GM23248 (cell line): ENCODE results near the gene ZDHHC14. TPM values are rescaled to one million over a fixed set of nuclear protein-coding genes. Genes with fewer than 3 reads are reported as not detected.

Experiments
- DNase-seq: peaks from one replicate; pipeline ENCODE4 v3.0.0-alpha.2; 2015
- H2AFZ ChIP-seq: fragments of 200-600 bp; sonication (generic); 2 replicates; pipeline ENCODE4 v1.6.1; 2016; ENCODE audit warnings: antibody characterized with exemption
- H3F3A ChIP-seq: fragments of 200-600 bp; sonication (generic); 2 replicates; pipeline ENCODE4 v1.6.1; 2016; ENCODE audit warnings: mild to moderate bottlenecking, antibody characterized with exemption, mixed run types; ENCODE audit not compliant: insufficient read depth
- H3K27ac ChIP-seq: fragments of 200-600 bp; sonication (generic); 2 replicates; pipeline ENCODE4 v1.5.1; 2016; ENCODE audit warnings: mild to moderate bottlenecking
- H3K27me3 ChIP-seq: fragments of 200-600 bp; sonication (generic); replicated peaks from 2 replicates; pipeline ENCODE4 v1.6.1; 2016; ENCODE audit warnings: mild to moderate bottlenecking; ENCODE audit not compliant: insufficient read depth
- H3K36me3 ChIP-seq: fragments of 200-600 bp; sonication (generic); 2 replicates; pipeline ENCODE4 v1.6.1; 2016; ENCODE audit warnings: low read depth, mild to moderate bottlenecking
- H3K4me1 ChIP-seq: fragments of 200-600 bp; sonication (generic); 2 replicates; pipeline ENCODE4 v1.6.1; 2016; ENCODE audit warnings: mild to moderate bottlenecking; ENCODE audit not compliant: insufficient read depth
- H3K4me2 ChIP-seq: fragments of 200-600 bp; sonication (generic); one replicate; pipeline ENCODE4 v1.6.1; 2016; ENCODE audit warnings: mild to moderate bottlenecking; ENCODE audit not compliant: unreplicated experiment
- H3K4me3 ChIP-seq: fragments of 200-600 bp; sonication (generic); 2 replicates; pipeline ENCODE4 v1.5.1; 2016; ENCODE audit warnings: mild to moderate bottlenecking
- H3K79me2 ChIP-seq: fragments of 200-600 bp; sonication (generic); 2 replicates; pipeline ENCODE4 v1.6.1; 2016; ENCODE audit warnings: mild to moderate bottlenecking; ENCODE audit not compliant: insufficient read depth
- H3K9ac ChIP-seq: fragments of 200-600 bp; sonication (generic); 2 replicates; pipeline ENCODE4 v1.6.1; 2016; ENCODE audit warnings: mild to moderate bottlenecking
- H3K9me2 ChIP-seq: fragments of 200-600 bp; sonication (generic); 2 replicates; pipeline ENCODE4 v1.6.1; 2016; ENCODE audit warnings: mixed run types, mild to moderate bottlenecking, moderate library complexity; ENCODE audit not compliant: insufficient read depth
- H3K9me3 ChIP-seq: fragments of 200-600 bp; sonication (generic); one replicate; pipeline ENCODE4 v1.6.1; 2017; ENCODE audit warnings: low read depth
- H4K20me1 ChIP-seq: fragments of 200-600 bp; sonication (generic); 2 replicates; pipeline ENCODE4 v1.6.0; 2016; ENCODE audit not compliant: insufficient read depth
- EZH2 ChIP-seq: fragments of 200-600 bp; sonication (generic); IDR thresholded peaks from 2 replicates; pipeline ENCODE4 v1.6.1; 2018; ENCODE audit warnings: antibody characterized with exemption, mild to moderate bottlenecking; ENCODE audit not compliant: insufficient read depth, poor library complexity, severe bottlenecking
- EZH2phosphoT487 ChIP-seq: fragments of 200-600 bp; sonication (generic); IDR thresholded peaks from 2 replicates; pipeline ENCODE4 v1.6.1; 2018; ENCODE audit warnings: antibody characterized with exemption, moderate library complexity, mild to moderate bottlenecking, low read depth; ENCODE audit not compliant: insufficient read depth
- WGBS, 2 experiments: methylation state at CpG; one replicate each; pipeline ENCODE4 v1.1.6; 2015 to 2017; ENCODE audit warnings: low lambda C conversion rate in 2 of 2, low coverage in 1 of 2; ENCODE audit errors: missing lambda C conversion rate in 2 of 2; 5-methylcytosine and 5-hydroxymethylcytosine counted together
- in situ Hi-C: fragments of 300-500 bp; cut with MboI; formaldehyde crosslinking; loops from 2 replicates; pipeline ENCODE4 v1.15.0; 2020
- polyA plus RNA-seq: library from polyadenylated mRNA; unstranded; fragments of >200 nt; fragmentation: Nextera tagmentation; extraction: Ambion mirVana; gene quantifications from 2 replicates; pipeline ENCODE4 v1.2.1, GENCODE V29; 2016
- total RNA-seq: library from RNA; depleted of rRNA; stranded (reverse); fragments of >200 nt; shearing (Covaris generic); gene quantifications from 2 replicates; pipeline ENCODE4 v1.2.3, GENCODE V29; 2014

ZDHHC14 gene
- total and polyA plus RNA-seq, 2 experiments from 2014 or later: 1.4 to 4.5 TPM

DNA sequence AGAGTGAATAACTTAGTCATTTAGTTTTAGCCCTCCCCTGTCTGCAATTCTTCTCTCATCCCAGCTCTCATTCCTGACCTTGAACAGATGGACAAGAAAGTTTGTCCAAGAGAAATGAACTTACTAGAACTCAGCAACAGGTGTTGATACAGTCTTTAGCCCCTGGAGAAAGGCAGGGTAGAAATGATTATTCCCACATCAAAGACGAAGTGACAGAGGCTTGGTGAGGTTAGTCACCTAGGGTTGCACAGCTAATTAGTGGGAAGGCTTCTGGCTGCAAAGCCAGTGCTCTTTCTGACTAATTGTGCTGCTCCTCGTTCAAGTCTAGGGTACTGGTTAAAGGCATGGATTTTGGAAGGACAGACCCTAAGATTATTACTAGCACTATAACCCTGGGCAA lies 4.5 kb downstream of the ZDHHC14 start:
- TF ChIP-seq EZH2 (no peak), EZH2phosphoT487 (no peak)
- H3K4me2 ChIP-seq: no peak overlapping the region
- 67 to 70% methylated on average over 2 of the region's 2 CpGs for WGBS, 2 experiments
- H3K27ac ChIP-seq: no peak overlapping the region
- H3K9ac ChIP-seq: no peak overlapping the region
- H3K27me3 ChIP-seq: no peaks in the 10 kb centered on the region
- in situ Hi-C loops: no loop called here
- H2AFZ ChIP-seq: no peak overlapping the region
- H3K4me3 ChIP-seq: no peak overlapping the region
- H3K4me1 ChIP-seq: no peaks in the 10 kb centered on the region
- H3K9me2 ChIP-seq: no peaks in the 10 kb centered on the region
- H3F3A ChIP-seq: no peaks in the 10 kb centered on the region
- DNase-seq: no peak
- peaks cover 6% of the 10 kb centered on the region for H3K9me3 ChIP-seq
- no peaks in the 10 kb centered on the region for H4K20me1 ChIP-seq
- H3K36me3 ChIP-seq: no peaks in the 10 kb centered on the region
- H3K79me2 ChIP-seq: peaks cover 14% of the 10 kb centered on the region; the same call in 1 of the 2 replicates

DNA sequence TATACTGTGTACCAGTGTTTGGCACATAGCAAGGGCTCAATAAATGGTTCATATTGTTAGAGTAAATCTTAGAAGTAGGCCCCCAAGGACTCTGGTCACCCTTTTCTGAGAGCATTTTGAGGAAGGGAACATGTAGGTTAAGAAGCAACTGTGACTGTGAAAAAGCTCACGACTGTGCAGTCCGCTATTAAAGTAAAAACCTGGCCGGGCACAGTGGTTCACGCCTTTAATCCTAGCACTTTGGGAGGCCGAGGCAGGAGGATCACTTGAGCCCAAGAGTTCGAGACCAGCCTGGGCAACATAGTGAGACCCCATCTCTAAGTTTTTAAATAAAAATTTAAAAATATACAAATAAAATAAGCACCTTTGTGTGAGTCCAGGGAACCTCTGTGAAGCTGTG lies 5.0 kb downstream of the ZDHHC14 start:
- H3K4me3 ChIP-seq: no peak overlapping the region

DNA sequence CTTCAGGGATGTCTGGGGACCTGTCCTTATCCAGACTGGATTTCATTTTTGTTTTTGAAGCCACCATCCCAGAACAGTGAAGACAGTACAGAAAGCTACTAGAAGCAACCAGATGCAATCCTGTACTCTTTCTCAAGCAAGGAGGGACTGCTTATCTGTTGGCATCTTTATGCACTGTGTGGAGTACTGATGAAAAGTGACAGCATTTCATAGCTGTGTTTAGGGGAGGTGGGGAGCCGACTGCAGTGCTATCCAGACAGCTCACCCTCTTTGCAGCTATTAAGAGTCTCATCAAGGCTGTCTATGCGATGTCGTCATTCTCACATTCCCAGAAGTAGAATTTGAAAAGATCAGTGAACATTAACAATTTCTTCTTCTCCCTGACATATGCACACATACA lies 5.5 kb downstream of the ZDHHC14 start:
- no peak overlapping the region for H3K9ac ChIP-seq
- H3K9me3 ChIP-seq: peaks cover 11% of the 10 kb centered on the region
- 76 to 81% methylated on average over 3 of the region's 3 CpGs for WGBS, 2 experiments
- no peaks in the 10 kb centered on the region for H3F3A ChIP-seq
- H4K20me1 ChIP-seq: no peaks in the 10 kb centered on the region
- no peaks in the 10 kb centered on the region for H3K9me2 ChIP-seq
- H3K36me3 ChIP-seq: no peaks in the 10 kb centered on the region
- TF ChIP-seq EZH2 (no peak), EZH2phosphoT487 (no peak)
- no peak overlapping the region for H2AFZ ChIP-seq
- H3K4me3 ChIP-seq: no peak overlapping the region
- H3K4me2 ChIP-seq: no peak overlapping the region
- no peaks in the 10 kb centered on the region for H3K4me1 ChIP-seq
- H3K27ac ChIP-seq: no peak overlapping the region
- no peak for DNase-seq
- in situ Hi-C loops: no loop called here
- no peaks in the 10 kb centered on the region for H3K27me3 ChIP-seq
- H3K79me2 ChIP-seq: peaks cover 14% of the 10 kb centered on the region; the same call in 1 of the 2 replicates

More for the DNA sequence above, 5.0 kb downstream of the ZDHHC14 start:
- Histone ChIP-seq H3K27ac (no peak overlapping the region), H3K4me1 (no peaks in the 10 kb centered on the region), H3K9ac (no peak overlapping the region), H3K27me3 (no peaks in the 10 kb centered on the region), H3K36me3 (no peaks in the 10 kb centered on the region), H3K9me2 (no peaks in the 10 kb centered on the region), H3K4me2 (no peak overlapping the region), H2AFZ (no peak overlapping the region), H3K79me2 (peaks cover 14% of the 10 kb centered on the region; the same call in 1 of the 2 replicates), H4K20me1 (no peaks in the 10 kb centered on the region), H3K9me3 (peaks cover 11% of the 10 kb centered on the region), H3F3A (no peaks in the 10 kb centered on the region)
- TF ChIP-seq EZH2phosphoT487: no peak
- TF ChIP-seq EZH2: no peak
- in situ Hi-C loops: no loop called here
- no peak for DNase-seq
- 84 to 88% methylated on average over 6 of the region's 6 CpGs for WGBS, 2 experiments

DNA sequence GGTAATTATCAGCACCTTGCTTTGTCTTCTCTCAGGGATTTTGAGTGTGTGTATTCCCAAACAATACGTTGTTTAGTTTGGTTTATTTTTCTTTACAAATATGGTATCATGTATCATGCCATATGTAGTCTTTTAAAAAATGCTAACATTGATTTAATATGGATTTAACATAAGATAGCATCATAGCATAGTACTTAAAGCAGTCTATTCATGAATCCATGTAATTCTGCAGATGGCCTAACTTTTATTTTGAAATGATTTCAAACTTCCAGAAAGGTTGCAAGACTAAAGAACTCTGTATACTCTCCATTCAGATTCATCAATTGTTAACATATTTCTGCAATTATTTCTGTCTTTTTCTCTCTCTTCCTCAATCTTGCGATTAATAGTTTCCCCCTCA lies 7.9 kb downstream of the ZDHHC14 start:
- no peak overlapping the region for H2AFZ ChIP-seq
- WGBS, 2 experiments: 86 to 93% methylated on average over 2 of the region's 2 CpGs
- H3K27me3 ChIP-seq: no peaks in the 10 kb centered on the region
- H3K4me2 ChIP-seq: no peak overlapping the region
- H3K4me3 ChIP-seq: no peak overlapping the region
- H3F3A ChIP-seq: no peaks in the 10 kb centered on the region
- DNase-seq: no peak
- no peaks in the 10 kb centered on the region for H3K36me3 ChIP-seq
- H4K20me1 ChIP-seq: no peaks in the 10 kb centered on the region
- H3K9ac ChIP-seq: no peak overlapping the region
- H3K9me2 ChIP-seq: no peaks in the 10 kb centered on the region
- peaks cover 11% of the 10 kb centered on the region for H3K9me3 ChIP-seq
- in situ Hi-C loops: no loop called here
- H3K4me1 ChIP-seq: no peaks in the 10 kb centered on the region
- H3K79me2 ChIP-seq: peaks cover under 1% of the 10 kb centered on the region; the same call in 1 of the 2 replicates
- no peak overlapping the region for H3K27ac ChIP-seq
- TF ChIP-seq EZH2 (no peak), EZH2phosphoT487 (no peak)
